Caco-2 (cell line): ENCODE results near the gene POLR2M. TPM values are rescaled to one million over a fixed set of nuclear protein-coding genes. Genes with fewer than 3 reads are reported as not detected.

Experiments
- BruUV-seq: library from RNA; stranded (reverse); fragments of 400-500 nt; replicated peaks from 2 replicates; lab custom pipeline; 2021; lab: Mats Ljungman, UMichigan
- CTCF ChIA-PET: fragments of 300-600 bp; sonication (Branson Sonifier 250); formaldehyde crosslinking; loops from one replicate; lab custom pipeline; 2022; ENCODE audit warnings: antibody characterized with exemption; lab: Charles Lee
- POLR2A ChIA-PET: fragments of 300-600 bp; sonication (Branson Sonifier 250); formaldehyde crosslinking; loops from one replicate; lab custom pipeline; 2022; ENCODE audit warnings: antibody characterized with exemption; lab: Charles Lee
- DNase-seq, 2 experiments: peaks; one replicate each; pipeline versions ENCODE4 v3.0.0 to v3.0.0-alpha.2; 2020 to 2022
- H3K27me3 ChIP-seq: replicated peaks from 2 replicates; pipeline ENCODE4 v1.6.0; 2011; ENCODE audit warnings: low read length; ENCODE audit not compliant: control insufficient read depth, insufficient read depth
- H3K36me3 ChIP-seq: 2 replicates; pipeline ENCODE4 v1.5.1; 2011; ENCODE audit warnings: low read length; ENCODE audit not compliant: control insufficient read depth, insufficient read depth
- H3K4me1 ChIP-seq: fragments of 250-450 bp; sonication (Bioruptor Pico); 2 replicates; pipeline ENCODE4 v1.5.1; 2020; ENCODE audit warnings: mild to moderate bottlenecking
- H3K4me3 ChIP-seq: 2 replicates; pipeline ENCODE4 v1.5.1; 2011; ENCODE audit warnings: low read depth, mild to moderate bottlenecking, control low read depth, low read length
- H3K9me3 ChIP-seq: fragments of 250-450 bp; sonication (Bioruptor Pico); 2 replicates; pipeline ENCODE4 v1.5.1; 2020; ENCODE audit warnings: mild to moderate bottlenecking, moderate library complexity
- H3K27ac Mint-ChIP-seq: one replicate; pipeline ENCODE4 v1.8.0; 2022; ENCODE audit warnings: mixed read lengths; ENCODE audit not compliant: unreplicated experiment
- H3K27me3 Mint-ChIP-seq: one replicate; pipeline ENCODE4 v1.8.0; 2022; ENCODE audit warnings: mixed read lengths; ENCODE audit not compliant: insufficient read depth, unreplicated experiment
- H3K36me3 Mint-ChIP-seq: one replicate; pipeline ENCODE4 v1.8.0; 2022; ENCODE audit warnings: mild to moderate bottlenecking, mixed read lengths; ENCODE audit not compliant: insufficient read depth, unreplicated experiment
- H3K4me1 Mint-ChIP-seq: one replicate; pipeline ENCODE4 v1.8.0; 2022; ENCODE audit warnings: low read depth, mixed read lengths; ENCODE audit not compliant: unreplicated experiment
- H3K4me3 Mint-ChIP-seq: one replicate; pipeline ENCODE4 v1.8.0; 2022; ENCODE audit warnings: mild to moderate bottlenecking, moderate library complexity, mixed read lengths; ENCODE audit not compliant: unreplicated experiment
- H3K9me3 Mint-ChIP-seq: one replicate; pipeline ENCODE4 v1.8.0; 2022; ENCODE audit warnings: mixed read lengths; ENCODE audit not compliant: unreplicated experiment
- intact Hi-C: fragments of 100-400 bp; cut with micrococcal nuclease; formaldehyde crosslinking; loops from one replicate; pipeline ENCODE4 v1.10.0; 2022; ENCODE audit not compliant: unreplicated experiment
- total RNA-seq: library from RNA; stranded (reverse); gene quantifications from 2 replicates; pipeline ENCODE4 v1.2.3, GENCODE V29; 2022
- TF ChIP-seq, protein P1 (sequence below), 2 experiments: fragments of 200-600 bp in 1 of 2; IDR thresholded peaks; 1 replicate in 1 of 2; 2 replicates in 1 of 2; pipeline versions ENCODE4 v1.5.1 to v1.8.0; 2011 to 2022; ENCODE audit warnings: antibody characterized with exemption in 1 of 2, control low read depth in 1 of 2, inconsistent platforms in 1 of 2, low read depth in 1 of 2, low read length in 1 of 2, mild to moderate bottlenecking in 1 of 2, moderate library complexity in 1 of 2; ENCODE audit not compliant: insufficient read depth in 1 of 2, severe bottlenecking in 1 of 2, unreplicated experiment in 1 of 2

POLR2M gene
- total RNA-seq, 1 experiment from 2014 or later: 81.6 TPM

- Mint-ChIP-seq H3K27me3 (no peaks in the 10 kb centered on the region), H3K27ac (no peak overlapping the region), H3K9me3 (no peaks in the 10 kb centered on the region), H3K36me3 (no peaks in the 10 kb centered on the region), H3K4me1 (peaks cover 18% of the 10 kb centered on the region), H3K4me3 (no peak overlapping the region)
- CTCF ChIA-PET: interaction anchor here (0.6 to 0.8 kb wide), 2 partner anchors 67 to 86 kb away, joined by 3 read pairs; no protein-coding TSS in a partner anchor
- POLR2A ChIA-PET: no interaction called here
- H3K27me3 ChIP-seq: no peaks in the 10 kb centered on the region
- H3K4me1 ChIP-seq: peaks cover 26% of the 10 kb centered on the region
- H3K4me3 ChIP-seq: no peak overlapping the region
- TF ChIP-seq, protein P1, sequence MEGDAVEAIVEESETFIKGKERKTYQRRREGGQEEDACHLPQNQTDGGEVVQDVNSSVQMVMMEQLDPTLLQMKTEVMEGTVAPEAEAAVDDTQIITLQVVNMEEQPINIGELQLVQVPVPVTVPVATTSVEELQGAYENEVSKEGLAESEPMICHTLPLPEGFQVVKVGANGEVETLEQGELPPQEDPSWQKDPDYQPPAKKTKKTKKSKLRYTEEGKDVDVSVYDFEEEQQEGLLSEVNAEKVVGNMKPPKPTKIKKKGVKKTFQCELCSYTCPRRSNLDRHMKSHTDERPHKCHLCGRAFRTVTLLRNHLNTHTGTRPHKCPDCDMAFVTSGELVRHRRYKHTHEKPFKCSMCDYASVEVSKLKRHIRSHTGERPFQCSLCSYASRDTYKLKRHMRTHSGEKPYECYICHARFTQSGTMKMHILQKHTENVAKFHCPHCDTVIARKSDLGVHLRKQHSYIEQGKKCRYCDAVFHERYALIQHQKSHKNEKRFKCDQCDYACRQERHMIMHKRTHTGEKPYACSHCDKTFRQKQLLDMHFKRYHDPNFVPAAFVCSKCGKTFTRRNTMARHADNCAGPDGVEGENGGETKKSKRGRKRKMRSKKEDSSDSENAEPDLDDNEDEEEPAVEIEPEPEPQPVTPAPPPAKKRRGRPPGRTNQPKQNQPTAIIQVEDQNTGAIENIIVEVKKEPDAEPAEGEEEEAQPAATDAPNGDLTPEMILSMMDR (IDR thresholded peaks at IDR 0.05; ENCODE audit: insufficient read depth in 1 of 2, low read depth in 1 of 2, low read length in 1 of 2, severe bottlenecking in 1 of 2, unreplicated experiment in 1 of 2): no peak
- no peak for DNase-seq
- no peaks in the 10 kb centered on the region for H3K9me3 ChIP-seq
- intact Hi-C loops: loop anchor here (10.0 kb wide), 1 partner anchor 400 kb away; the partner anchor contains the start of gene ALDH1A2
- H3K36me3 ChIP-seq: no peaks in the 10 kb centered on the region
- no TSS peak for BruUV-seq
These were observed 41.3 kb upstream of the POLR2M start for GRCh38 chr15:57665194-57665593.

- BruUV-seq: no TSS peak
- H3K36me3 Mint-ChIP-seq: no peaks in the 10 kb centered on the region
- no peaks in the 10 kb centered on the region for H3K36me3 ChIP-seq
- H3K27ac Mint-ChIP-seq: no peak overlapping the region
- H3K27me3 Mint-ChIP-seq: no peaks in the 10 kb centered on the region
- H3K27me3 ChIP-seq: no peaks in the 10 kb centered on the region
- H3K4me3 Mint-ChIP-seq: no peak overlapping the region
- no peak overlapping the region for H3K4me3 ChIP-seq
- ChIA-PET CTCF (no interaction called here), POLR2A (no interaction called here)
- DNase-seq: no peak
- TF ChIP-seq, protein P1 (IDR thresholded peaks at IDR 0.05; ENCODE audit: insufficient read depth in 1 of 2, low read depth in 1 of 2, low read length in 1 of 2, severe bottlenecking in 1 of 2, unreplicated experiment in 1 of 2): no peak
- peaks cover 18% of the 10 kb centered on the region for H3K4me1 Mint-ChIP-seq
- H3K9me3 ChIP-seq: no peaks in the 10 kb centered on the region
- no peaks in the 10 kb centered on the region for H3K9me3 Mint-ChIP-seq
- intact Hi-C loops: loop anchor here (10.0 kb wide), 1 partner anchor 399 kb away; the partner anchor contains the start of gene ALDH1A2
- peaks cover 26% of the 10 kb centered on the region for H3K4me1 ChIP-seq
These were observed 40.6 kb upstream of the POLR2M start for GRCh38 chr15:57665939-57666338.

DNA sequence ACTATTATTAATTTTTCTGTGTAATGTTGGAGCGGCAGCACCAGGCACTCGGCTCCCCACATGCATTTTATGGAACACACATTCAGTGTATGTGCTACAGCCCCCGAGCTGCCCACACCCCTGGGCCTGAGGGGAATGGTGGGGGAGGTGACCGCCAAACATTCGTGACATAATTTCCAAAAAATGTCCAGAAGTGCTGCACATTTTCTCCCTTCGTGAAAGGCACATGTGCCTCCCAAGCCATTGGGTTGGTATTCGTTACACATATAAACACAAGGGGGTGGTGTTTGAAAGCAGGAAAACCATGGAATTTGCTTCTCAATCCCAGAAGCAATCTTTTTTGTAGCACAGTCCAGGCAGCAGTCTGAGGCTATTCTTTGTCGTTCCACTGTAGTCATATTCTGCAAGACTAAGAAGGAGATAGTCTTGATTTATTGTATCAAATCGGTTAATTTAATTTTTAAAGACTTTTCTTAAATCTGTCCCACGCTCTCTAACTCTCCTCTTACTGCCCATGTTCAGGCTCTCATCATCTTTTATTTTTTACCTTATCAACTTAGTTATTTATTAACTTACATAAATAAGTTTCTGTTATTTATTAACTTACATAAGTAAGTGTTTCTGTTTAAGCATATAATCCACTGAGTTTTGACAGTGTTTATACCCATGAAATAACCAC is 39.2 kb upstream of the POLR2M start:
- no peaks in the 10 kb centered on the region for H3K9me3 ChIP-seq
- peaks cover 9% of the 10 kb centered on the region for H3K4me1 Mint-ChIP-seq
- ChIA-PET CTCF (interaction anchor here (0.8 to 0.9 kb wide), 2 partner anchors 194 to 199 kb away, joined by 3 read pairs; no protein-coding TSS in a partner anchor), POLR2A (no interaction called here)
- H3K36me3 ChIP-seq: no peaks in the 10 kb centered on the region
- H3K27me3 ChIP-seq: no peaks in the 10 kb centered on the region
- BruUV-seq: no TSS peak
- no peaks in the 10 kb centered on the region for H3K9me3 Mint-ChIP-seq
- intact Hi-C loops: loop anchor here (1.0 to 10.0 kb wide), 4 partner anchors 40 to 397 kb away; partner anchors contain the start of gene ALDH1A2
- no peaks in the 10 kb centered on the region for H3K27me3 Mint-ChIP-seq
- TF ChIP-seq, protein P1 (IDR thresholded peaks at IDR 0.05; ENCODE audit: insufficient read depth in 1 of 2, low read depth in 1 of 2, low read length in 1 of 2, severe bottlenecking in 1 of 2, unreplicated experiment in 1 of 2): peak; percentile 46 to 54
- H3K4me1 ChIP-seq: peaks cover 20% of the 10 kb centered on the region
- peak; percentile 47 to 65 for DNase-seq
- peak overlapping the region; percentile 24 for H3K4me3 ChIP-seq
- H3K27ac Mint-ChIP-seq: no peak overlapping the region
- peak overlapping the region; percentile 41 for H3K4me3 Mint-ChIP-seq
- no peaks in the 10 kb centered on the region for H3K36me3 Mint-ChIP-seq
